ENCODE measurements around the gene GPR3.

Gene GPR3

GRCh38 chr1:27395441-27396195 is 3.2 kb downstream of the GPR3 start:
- no peak overlapping the region for H3K4me2 ChIP-seq (ENCODE audit: low read depth, low read length, poor library complexity, severe bottlenecking)
- TF ChIP-seq, protein P1, sequence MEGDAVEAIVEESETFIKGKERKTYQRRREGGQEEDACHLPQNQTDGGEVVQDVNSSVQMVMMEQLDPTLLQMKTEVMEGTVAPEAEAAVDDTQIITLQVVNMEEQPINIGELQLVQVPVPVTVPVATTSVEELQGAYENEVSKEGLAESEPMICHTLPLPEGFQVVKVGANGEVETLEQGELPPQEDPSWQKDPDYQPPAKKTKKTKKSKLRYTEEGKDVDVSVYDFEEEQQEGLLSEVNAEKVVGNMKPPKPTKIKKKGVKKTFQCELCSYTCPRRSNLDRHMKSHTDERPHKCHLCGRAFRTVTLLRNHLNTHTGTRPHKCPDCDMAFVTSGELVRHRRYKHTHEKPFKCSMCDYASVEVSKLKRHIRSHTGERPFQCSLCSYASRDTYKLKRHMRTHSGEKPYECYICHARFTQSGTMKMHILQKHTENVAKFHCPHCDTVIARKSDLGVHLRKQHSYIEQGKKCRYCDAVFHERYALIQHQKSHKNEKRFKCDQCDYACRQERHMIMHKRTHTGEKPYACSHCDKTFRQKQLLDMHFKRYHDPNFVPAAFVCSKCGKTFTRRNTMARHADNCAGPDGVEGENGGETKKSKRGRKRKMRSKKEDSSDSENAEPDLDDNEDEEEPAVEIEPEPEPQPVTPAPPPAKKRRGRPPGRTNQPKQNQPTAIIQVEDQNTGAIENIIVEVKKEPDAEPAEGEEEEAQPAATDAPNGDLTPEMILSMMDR (IDR thresholded peaks at IDR 0.05; ENCODE audit: insufficient read depth, low read length, poor library complexity, severe bottlenecking): peak; percentile 97
- no peak for TF ChIP-seq EZH2phosphoT487 (conservative IDR thresholded peaks at IDR 0.05; ENCODE audit: low read length)

GRCh38 chr1:27397110-27397509 is 4.7 kb downstream of the GPR3 start:
- no peaks in the 10 kb centered on the region for H4K20me1 ChIP-seq (ENCODE audit: low read depth, low read length)
- no peak overlapping the region for H3K4me2 ChIP-seq (ENCODE audit: low read depth, low read length, poor library complexity, severe bottlenecking)
- H3K27ac ChIP-seq (ENCODE audit: low read depth, low read length): no peak overlapping the region
- H3F3A ChIP-seq (ENCODE audit: insufficient read depth): no peaks in the 10 kb centered on the region
- TF ChIP-seq EZH2phosphoT487 (conservative IDR thresholded peaks at IDR 0.05; ENCODE audit: low read length): no peak
- TF ChIP-seq, protein P1 (IDR thresholded peaks at IDR 0.05; ENCODE audit: insufficient read depth, low read length, poor library complexity, severe bottlenecking): no peak
- H3K4me3 ChIP-seq (ENCODE audit: insufficient read depth, low read length, poor library complexity, severe bottlenecking): no peak overlapping the region
- no peaks in the 10 kb centered on the region for H3K79me2 ChIP-seq (ENCODE audit: insufficient read depth, low read length)
- no peaks in the 10 kb centered on the region for H3K36me3 ChIP-seq (ENCODE audit: low read length)
- no peak overlapping the region for H2AFZ ChIP-seq (ENCODE audit: low read depth, low read length, severe bottlenecking)
- H3K9me2 ChIP-seq (replicated peaks; ENCODE audit: insufficient read depth, low read length): no peaks in the 10 kb centered on the region
- no peaks in the 10 kb centered on the region for H3K27me3 ChIP-seq (ENCODE audit: low read length)
- H3K9ac ChIP-seq (ENCODE audit: low read length): no peak overlapping the region
- H3K9me3 ChIP-seq (ENCODE audit: insufficient read depth, low read length): no peaks in the 10 kb centered on the region

More at GRCh38 chr1:27395441-27396195, 3.2 kb downstream of the GPR3 start:
- Histone ChIP-seq H3F3A (ENCODE audit: insufficient read depth) (no peaks in the 10 kb centered on the region), H3K9me2 (replicated peaks; ENCODE audit: insufficient read depth, low read length) (no peaks in the 10 kb centered on the region), H2AFZ (ENCODE audit: low read depth, low read length, severe bottlenecking) (no peak overlapping the region), H3K27ac (ENCODE audit: low read depth, low read length) (no peak overlapping the region), H3K9ac (ENCODE audit: low read length) (no peak overlapping the region), H3K79me2 (ENCODE audit: insufficient read depth, low read length) (no peaks in the 10 kb centered on the region), H3K36me3 (ENCODE audit: low read length) (no peaks in the 10 kb centered on the region), H4K20me1 (ENCODE audit: low read depth, low read length) (no peaks in the 10 kb centered on the region), H3K4me3 (ENCODE audit: insufficient read depth, low read length, poor library complexity, severe bottlenecking) (no peak overlapping the region), H3K9me3 (ENCODE audit: insufficient read depth, low read length) (no peaks in the 10 kb centered on the region), H3K27me3 (ENCODE audit: low read length) (no peaks in the 10 kb centered on the region)

- H3K79me2 ChIP-seq (ENCODE audit: insufficient read depth, low read length): no peaks in the 10 kb centered on the region
- no peaks in the 10 kb centered on the region for H3K36me3 ChIP-seq (ENCODE audit: low read length)
- H3K4me2 ChIP-seq (ENCODE audit: low read depth, low read length, poor library complexity, severe bottlenecking): no peak overlapping the region
- no peak overlapping the region for H3K9ac ChIP-seq (ENCODE audit: low read length)
- no peaks in the 10 kb centered on the region for H4K20me1 ChIP-seq (ENCODE audit: low read depth, low read length)
- H3K27ac ChIP-seq (ENCODE audit: low read depth, low read length): no peak overlapping the region
- H2AFZ ChIP-seq (ENCODE audit: low read depth, low read length, severe bottlenecking): no peak overlapping the region
- no peaks in the 10 kb centered on the region; the same call in 1 of the 2 replicates for H3F3A ChIP-seq (ENCODE audit: insufficient read depth)
- no peaks in the 10 kb centered on the region for H3K9me2 ChIP-seq (replicated peaks; ENCODE audit: insufficient read depth, low read length)
- no peaks in the 10 kb centered on the region for H3K9me3 ChIP-seq (ENCODE audit: insufficient read depth, low read length)
- TF ChIP-seq EZH2phosphoT487 (conservative IDR thresholded peaks at IDR 0.05; ENCODE audit: low read length): no peak
- TF ChIP-seq, protein P1 (IDR thresholded peaks at IDR 0.05; ENCODE audit: insufficient read depth, low read length, poor library complexity, severe bottlenecking): no peak
- H3K27me3 ChIP-seq (ENCODE audit: low read length): no peaks in the 10 kb centered on the region
- no peak overlapping the region for H3K4me3 ChIP-seq (ENCODE audit: insufficient read depth, low read length, poor library complexity, severe bottlenecking)
These were observed 5.3 kb downstream of the GPR3 start for GRCh38 chr1:27397749-27398148.

Data from SU-DHL-6 (cell line).